ENCODE measurements around the gene CKAP4.

CKAP4 gene

DNA sequence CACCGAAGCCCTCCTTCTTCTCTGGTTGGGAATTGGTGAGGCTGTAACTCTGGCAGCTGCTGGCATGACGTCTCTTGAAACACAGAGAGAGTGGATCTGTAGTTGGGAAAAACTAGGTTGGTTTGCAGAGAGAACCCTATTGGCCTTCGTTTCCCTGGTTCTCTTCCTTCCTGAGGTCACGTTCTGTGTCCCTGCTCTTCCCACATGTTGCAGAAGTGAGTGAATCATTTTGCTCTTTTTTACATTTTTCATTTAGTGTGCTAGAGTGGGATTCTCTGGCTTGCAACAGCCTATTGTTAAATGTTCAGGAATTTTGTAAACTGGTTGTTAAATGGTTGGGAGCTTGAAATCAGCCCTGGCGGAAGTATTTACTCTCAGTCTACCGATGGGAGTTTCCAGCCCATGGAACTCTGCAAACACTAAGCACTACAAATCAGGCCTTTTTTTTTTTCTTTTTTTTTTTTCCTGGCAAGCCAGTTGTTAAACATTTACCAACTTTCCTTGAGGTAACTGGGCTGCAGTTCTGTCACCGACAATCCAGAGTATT, 26.8 kb upstream of the CKAP4 start:
- no peak overlapping the region for H3K4me3 ChIP-seq (replicated peaks; ENCODE audit: low read depth, low read length)
- DNase-seq (ENCODE audit: low read depth): peak; percentile 42
- TF ChIP-seq, protein P1, sequence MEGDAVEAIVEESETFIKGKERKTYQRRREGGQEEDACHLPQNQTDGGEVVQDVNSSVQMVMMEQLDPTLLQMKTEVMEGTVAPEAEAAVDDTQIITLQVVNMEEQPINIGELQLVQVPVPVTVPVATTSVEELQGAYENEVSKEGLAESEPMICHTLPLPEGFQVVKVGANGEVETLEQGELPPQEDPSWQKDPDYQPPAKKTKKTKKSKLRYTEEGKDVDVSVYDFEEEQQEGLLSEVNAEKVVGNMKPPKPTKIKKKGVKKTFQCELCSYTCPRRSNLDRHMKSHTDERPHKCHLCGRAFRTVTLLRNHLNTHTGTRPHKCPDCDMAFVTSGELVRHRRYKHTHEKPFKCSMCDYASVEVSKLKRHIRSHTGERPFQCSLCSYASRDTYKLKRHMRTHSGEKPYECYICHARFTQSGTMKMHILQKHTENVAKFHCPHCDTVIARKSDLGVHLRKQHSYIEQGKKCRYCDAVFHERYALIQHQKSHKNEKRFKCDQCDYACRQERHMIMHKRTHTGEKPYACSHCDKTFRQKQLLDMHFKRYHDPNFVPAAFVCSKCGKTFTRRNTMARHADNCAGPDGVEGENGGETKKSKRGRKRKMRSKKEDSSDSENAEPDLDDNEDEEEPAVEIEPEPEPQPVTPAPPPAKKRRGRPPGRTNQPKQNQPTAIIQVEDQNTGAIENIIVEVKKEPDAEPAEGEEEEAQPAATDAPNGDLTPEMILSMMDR (IDR thresholded peaks at IDR 0.05; ENCODE audit: low read length, missing control alignments): no peak

DNA sequence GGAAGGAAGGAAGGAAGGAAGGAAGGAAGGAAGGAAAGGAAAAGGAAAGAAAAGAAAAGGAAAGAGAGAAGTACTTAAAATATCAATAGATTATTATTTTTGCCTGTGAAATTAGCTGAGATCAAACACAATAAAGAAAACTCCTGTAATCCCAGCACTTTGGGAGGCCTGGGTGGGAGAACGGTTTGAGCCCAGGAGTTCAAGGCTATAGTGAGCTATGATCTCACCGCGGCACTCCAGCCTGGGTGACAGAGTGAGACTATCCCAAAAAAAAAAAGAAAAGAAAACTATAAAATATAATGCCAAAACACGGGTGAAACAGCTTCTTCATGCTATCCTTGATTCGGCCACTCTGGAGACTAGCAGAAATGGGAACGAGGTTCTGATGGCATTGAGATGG, 26.2 kb upstream of the CKAP4 start:
- TF ChIP-seq, protein P1 (IDR thresholded peaks at IDR 0.05; ENCODE audit: low read length, missing control alignments): no peak
- no peak overlapping the region for H3K4me3 ChIP-seq (replicated peaks; ENCODE audit: low read depth, low read length)
- DNase-seq (ENCODE audit: low read depth): no peak

DNA sequence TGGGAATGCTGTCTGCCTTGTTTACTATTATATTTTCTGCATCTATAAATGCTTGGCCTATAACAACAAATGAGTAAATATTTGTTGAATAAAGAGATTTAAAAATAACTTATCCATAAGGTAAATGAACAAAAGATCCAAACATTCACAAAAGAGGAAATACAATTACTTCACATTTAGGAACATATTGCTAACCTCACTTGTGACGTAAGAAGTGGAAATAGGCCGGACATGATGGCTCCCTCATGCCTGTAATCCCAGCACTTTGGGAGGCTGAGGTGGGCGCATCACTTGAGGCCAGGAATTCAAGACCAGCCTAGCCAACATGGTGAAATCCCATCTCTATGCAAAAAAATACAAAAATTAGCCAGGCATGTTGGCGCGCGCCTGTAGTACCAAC, 25.7 kb upstream of the CKAP4 start:
- no peak overlapping the region for H3K4me3 ChIP-seq (replicated peaks; ENCODE audit: low read depth, low read length)

DNA sequence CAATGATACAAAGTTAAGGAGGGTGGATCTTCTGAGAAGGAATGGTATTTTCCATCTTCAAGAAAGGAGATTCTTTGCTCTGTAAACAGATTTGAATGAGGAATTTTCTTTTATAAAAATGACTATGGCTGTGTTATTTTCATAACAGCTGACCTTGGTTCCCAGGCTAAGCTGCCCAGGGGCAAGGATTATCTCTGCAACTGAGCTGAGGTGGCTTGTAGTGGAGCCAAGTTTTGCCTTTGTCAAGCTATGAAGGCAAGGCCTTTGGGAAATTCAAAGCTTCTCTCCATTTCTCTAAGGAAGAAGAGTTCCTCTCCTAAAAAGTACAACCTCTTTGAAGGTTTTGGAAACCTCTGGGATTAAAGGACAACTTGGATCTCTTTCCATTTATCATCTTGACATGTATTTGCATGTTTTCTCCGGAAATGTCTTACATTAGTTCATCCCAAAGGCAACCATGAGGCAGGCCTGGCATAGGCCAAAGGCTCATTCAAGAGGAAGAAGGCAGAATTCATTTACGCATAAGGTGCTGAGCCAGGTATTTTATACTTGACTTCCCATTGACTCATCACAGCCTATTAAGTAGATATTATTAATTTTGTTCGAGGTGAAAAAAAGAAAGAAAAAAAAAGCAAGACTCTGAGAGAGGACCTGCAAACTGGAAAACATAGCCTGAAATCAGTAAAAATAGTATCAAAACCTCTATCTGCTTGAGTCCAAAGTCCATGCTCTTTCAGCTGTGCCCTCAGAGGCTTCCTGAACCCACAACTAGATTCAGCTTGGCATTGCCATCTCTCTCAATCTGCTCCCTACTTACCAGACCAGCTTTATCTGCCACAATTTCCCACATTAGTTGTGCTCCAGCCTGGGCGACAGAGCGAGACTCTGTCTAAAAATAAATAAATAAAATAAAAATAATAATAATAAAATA, 24.0 kb upstream of the CKAP4 start:
- no peak for DNase-seq (ENCODE audit: low read depth)
- TF ChIP-seq, protein P1 (IDR thresholded peaks at IDR 0.05; ENCODE audit: low read length, missing control alignments): no peak
- H3K4me3 ChIP-seq (replicated peaks; ENCODE audit: low read depth, low read length): no peak overlapping the region

More for the DNA sequence above, 25.7 kb upstream of the CKAP4 start:
- TF ChIP-seq, protein P1 (IDR thresholded peaks at IDR 0.05; ENCODE audit: low read length, missing control alignments): no peak
- no peak for DNase-seq (ENCODE audit: low read depth)

DNA sequence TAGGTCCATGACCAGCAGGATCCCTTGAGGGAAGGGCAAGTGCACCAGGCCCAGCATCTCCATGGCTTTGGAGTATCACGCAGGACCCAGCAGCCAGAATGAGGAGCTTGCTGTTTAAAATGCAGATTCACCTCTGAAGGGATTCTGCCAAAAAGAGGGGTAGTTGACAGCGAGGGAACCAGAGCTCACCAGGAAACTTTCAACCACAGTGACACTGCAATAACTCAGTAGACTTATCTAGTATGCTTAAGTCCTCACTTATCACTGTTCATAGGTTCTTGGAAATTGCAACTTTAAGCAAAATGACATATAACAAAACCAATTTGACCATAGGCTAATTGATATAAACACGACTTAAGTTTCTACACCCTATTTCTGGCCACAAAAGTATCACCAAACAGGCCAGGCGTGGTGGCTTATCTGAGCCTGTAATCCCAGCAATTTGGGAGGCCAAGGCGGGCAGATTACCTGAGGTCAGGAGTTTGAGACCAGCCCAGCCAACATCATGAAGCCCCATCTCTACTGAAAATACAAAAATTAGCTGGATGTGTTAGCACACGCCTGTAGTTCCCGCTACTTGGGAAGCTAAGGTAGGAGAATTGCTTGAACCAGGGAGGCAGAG, 21.4 kb upstream of the CKAP4 start:
- DNase-seq (ENCODE audit: low read depth): no peak
- no peak overlapping the region for H3K4me3 ChIP-seq (replicated peaks; ENCODE audit: low read depth, low read length)
- TF ChIP-seq, protein P1 (IDR thresholded peaks at IDR 0.05; ENCODE audit: low read length, missing control alignments): no peak

DNA sequence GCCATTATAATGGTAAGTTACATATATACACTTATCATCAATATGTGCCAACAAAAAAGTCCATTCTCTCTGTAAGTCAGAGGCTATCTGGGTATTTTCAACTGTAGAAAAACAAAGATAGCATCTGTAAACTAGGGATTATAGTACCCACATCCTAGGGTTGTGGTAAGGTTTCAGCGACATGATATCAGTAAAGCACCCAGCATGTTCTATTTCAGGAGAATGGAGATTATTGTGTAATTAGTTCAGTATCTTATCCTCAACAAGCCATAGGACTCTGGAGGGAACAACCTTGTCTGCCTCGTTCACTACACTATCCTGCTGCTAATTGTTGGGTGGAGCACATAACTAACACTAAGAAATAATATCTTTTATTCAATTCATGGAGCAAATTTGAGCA, 19.7 kb upstream of the CKAP4 start:
- TF ChIP-seq, protein P1 (IDR thresholded peaks at IDR 0.05; ENCODE audit: low read length, missing control alignments): no peak

More for the DNA sequence above, 19.7 kb upstream of the CKAP4 start:
- H3K4me3 ChIP-seq (replicated peaks; ENCODE audit: low read depth, low read length): no peak overlapping the region
- no peak for DNase-seq (ENCODE audit: low read depth)

Measured in fibroblast of pulmonary artery (primary cell).